GM21723 (cell line): Measurements from ENCODE around the gene CAPZB.

ENCODE experiments used
- ATAC-seq: cut with Tn5 transposase; IDR thresholded peaks from one replicate; pipeline ENCODE4 v1.9.1; 2021; ENCODE audit warnings: mild to moderate bottlenecking, moderate library complexity; ENCODE audit not compliant: unreplicated experiment

The CAPZB gene

DNA sequence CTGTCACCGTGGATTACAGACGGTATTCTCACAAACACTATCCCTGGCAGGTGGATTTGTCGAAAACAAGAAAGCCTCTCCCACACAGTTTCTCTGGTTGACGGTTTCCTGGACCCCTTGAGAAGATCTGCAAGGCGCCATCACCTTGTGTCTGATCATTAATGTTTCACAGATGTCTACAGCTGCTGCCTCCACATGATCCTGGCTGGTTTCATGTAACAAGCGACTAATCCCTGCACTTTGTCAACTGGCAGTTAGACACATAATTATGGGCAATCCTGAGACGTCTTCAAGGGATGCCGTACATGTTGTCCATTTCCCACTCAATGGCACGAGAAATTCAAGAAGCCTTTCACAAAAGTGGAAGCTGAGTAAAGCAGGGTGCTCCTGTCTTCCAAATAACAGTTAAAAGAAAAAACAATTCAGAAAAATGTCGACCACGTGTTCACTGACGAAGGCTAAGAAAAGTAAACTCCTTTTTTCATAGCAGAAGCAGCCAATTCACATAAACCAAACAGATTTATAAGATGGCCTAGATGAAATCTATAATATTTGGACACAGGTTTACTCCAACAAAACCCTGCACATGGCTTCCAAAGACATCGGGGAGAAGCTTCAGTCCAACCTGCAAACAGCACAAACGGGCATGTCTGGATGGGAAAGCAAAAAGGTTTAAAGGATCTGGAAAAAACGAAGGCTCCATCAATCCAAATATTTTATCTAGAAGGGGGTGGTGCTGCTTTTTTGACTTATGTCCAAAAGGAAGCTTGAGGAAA is 52.2 kb downstream of the CAPZB start:
- ATAC-seq = no peak

DNA sequence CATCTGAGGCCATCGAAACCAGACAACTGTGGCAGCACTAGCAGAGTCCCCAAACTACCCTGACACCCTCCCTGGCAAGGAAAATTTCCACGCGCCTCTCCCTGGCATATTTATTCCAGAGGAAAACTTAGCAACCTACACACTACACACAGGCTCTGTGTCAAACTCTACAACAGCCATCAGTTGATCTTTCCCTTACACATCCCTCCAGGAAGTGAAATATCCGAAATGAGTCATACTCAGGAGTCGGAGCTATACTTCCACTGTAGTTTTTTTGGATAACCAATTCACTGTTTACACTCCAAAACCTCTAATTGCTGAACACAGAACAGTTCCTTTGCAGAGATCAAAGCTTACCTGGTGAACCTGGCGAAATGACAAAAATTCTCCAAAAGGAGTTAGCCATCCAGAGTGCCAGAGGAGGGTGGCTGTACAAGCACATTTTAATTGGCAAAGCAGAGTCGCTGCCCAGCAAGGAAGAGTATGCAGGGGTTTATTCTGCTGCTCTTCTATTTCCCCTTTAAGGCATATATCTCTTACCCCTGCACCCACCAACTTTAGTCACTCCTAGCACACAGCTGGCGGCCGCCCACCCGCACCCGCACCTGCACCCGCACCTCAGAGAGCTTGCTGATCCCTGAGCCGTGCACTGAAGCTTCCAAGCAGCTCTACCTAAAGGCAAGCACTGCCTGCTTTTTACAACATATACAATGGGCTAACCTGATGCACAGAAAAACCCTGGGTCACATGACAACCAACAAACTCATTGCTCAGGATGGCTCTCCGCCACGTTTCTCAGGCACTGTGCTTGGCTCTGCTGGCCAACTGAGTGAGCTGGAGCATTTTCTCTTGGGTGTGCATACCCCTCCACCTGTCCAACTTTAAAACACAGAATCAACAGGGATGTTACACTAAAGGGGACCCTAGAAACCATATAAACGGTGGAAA is 54.9 kb downstream of the CAPZB start:
- no peak for ATAC-seq

DNA sequence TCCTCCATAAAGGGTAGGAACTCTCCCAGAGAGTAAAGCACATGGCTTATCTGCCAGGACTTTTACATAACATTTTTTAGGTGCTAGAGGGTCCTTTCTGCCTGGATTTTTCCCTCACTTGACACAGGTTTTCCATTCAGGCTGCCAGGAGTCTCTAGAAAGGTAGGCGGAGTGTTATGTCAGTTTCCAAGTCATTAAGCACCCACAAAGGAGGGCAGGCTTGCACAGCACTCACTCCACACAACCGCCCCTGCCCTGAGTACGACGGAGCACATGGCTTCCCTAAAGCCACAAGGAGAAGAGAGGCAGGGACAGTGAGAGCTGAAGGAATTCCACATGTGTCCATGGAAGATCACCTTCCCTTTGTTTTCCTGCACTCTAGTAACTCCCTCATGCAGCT is 55.7 kb downstream of the CAPZB start:
- ATAC-seq = no peak

DNA sequence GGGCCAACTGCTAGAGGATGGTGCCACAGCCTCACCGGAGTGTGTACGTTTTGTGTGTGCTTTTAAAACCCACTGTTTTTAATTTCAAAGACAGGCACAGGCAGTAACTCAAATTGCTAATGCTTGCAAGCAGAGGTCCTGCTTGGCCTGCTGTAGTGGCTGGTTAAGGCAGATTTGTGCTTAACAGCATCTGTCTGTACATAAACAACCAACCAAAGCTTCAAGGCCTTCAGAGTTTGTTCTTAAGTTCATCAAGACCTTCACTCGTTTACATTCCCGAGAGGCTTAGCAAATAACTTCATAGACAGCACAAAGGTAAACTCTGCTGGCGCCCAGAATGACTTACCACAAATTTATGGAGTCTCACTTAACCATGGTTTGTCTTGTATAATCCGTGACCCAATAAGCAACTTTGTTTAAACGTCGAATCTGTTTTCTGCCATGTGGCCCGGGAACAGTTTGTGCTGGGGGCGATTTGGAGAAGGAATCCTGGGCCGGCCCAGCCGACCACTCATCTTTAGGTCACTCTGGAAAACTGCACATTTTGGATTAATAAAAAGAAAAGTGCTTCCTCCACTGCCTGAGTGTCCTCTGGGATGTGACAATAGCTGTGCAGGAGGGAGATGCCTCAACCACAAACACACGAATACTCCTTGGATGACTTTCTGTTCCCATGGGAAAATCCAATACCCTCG is 58.1 kb downstream of the CAPZB start:
- no peak for ATAC-seq

DNA sequence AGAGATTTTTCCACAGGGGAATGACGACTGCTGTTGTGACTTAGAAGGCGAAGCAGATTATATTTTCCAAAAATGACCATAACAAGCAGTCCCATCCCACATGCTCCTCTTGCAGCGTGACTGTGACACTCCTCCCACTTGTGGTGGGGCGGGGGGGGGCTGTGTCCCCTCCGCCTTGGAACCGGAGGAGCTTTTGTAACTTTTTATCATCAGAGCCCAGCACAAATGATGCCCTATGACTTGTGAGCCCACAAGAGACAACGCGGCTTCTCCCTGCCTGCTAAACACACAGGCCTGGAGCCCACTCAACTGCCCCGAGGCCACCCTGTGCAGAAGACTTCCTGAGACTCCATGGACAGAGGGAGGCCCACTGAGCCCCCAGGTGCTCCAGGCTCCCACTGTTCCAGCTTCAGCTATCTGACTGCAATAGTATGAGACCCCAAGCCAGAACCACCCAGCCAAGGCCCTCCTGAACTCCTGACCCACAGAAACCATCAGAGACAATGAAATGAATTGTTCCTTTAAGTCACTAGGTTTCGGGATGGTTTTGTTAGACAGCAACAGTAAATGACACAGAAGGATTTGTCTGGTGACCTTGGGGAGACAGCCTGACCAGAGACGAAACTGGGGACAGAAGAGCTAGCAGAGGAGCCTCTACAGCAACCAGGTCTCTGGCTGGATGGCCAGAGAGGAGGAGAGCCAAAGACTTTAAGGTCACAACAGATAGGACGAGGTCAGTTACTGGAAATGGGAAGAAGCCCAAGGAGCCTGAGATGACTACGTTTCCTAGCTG is 58.8 kb downstream of the CAPZB start:
- no peak for ATAC-seq

DNA sequence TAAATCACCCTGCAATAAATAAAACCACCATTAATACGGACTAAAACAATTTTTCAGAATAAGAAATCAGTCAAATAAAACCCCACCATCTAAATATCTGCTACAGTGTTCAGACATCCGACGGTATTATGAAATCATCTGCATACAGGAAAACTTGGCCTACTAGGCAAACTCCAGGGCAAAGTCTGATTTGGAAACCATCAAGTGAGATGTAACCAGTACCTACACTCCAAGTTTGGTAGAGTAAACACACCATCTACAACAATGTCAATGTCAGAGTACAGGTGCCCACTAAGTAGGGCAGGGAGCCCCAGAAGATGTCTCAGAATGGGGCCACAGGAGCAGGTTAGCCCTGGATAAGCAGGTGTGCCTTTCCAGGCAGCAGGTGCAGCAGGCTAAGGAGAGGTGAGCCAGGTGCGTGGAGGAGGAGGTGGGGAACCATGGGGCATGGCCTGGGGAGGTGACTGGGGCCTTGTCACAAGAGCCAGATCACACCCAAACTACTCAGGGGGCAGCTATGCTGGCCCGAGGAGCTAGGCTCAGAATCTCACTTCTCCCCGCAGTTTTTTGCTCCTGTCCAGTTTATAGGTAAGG is 59.6 kb downstream of the CAPZB start:
- ATAC-seq = no peak

DNA sequence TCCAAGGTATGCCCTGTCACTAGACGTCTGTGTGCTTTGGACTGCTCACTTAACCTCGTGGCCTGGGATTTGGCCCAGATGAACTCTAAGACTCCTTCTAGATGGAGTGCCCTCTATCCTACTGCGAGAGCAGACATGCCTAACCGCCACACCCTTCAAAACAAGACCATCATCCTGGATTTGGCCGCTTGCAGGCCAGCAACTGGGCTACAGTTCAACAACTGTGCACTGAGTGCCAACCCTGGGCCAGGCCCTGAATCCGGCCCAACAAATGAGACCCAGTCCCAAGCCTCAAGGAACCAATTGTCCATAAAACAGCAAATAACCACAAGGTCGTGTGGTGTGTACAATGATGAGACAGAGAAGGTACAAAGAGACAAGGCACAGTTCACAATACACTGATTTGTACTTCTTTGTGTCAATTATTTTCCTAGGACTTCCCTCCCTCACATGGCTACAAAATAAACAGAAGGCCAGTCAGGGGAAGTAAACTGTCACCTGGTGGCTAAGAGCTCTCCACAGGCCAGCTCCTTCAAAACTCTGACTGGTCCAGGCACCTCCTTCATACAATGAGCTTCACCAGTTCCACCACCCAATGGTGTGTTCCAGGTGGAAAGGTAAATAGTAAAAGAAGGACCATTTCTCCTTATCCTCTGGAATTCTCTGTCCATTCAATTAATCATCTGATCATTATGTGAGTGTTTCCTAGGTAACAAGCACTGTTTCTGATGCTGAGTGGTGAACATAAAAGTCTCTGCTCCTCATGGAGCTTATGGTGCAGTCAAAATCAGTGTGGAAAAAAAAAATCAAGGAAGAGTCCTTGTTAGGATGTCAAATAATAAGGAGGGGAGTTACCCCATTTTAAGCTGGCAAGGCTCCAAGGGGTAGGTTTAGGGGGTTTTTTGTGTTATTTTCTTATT is 60.4 kb downstream of the CAPZB start:
- no peak for ATAC-seq

DNA sequence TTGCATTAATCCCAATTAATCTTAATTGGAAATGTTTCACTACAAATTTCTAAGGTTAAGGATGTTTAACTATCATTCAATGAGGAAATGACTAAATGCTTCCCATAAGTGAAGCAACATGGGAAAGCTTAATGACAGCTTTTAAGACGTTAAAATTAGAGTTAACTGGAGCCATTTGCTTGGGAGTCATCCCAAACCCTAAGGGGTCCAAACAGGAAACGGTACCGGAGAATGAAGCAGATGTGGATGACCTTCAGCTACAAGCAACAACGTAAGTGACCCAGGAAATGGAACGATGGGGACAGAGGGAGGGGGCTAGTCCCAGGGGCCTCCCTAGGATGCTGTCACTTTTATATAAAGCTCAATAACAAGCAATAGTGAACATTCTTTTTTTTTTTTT is 62.2 kb downstream of the CAPZB start:
- no peak for ATAC-seq

DNA sequence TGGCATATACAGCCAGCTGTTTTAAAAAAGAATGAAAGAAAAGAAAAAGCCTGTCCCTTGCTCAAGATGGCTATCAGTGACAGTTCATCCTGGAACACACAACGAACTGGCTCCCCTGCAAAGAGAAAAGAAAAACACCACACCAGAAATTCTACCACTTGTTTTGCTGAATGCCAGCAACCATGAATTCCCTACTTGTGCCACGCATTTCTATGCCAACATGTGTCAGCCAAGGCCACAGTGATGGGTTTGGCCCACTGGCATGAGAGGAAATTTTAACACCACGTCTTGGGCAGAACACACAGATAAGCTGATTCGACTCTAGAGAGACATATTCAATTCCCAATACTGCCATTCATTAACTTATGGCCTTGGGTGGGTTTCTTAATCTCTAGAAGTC is 64.0 kb downstream of the CAPZB start:
- ATAC-seq = no peak

DNA sequence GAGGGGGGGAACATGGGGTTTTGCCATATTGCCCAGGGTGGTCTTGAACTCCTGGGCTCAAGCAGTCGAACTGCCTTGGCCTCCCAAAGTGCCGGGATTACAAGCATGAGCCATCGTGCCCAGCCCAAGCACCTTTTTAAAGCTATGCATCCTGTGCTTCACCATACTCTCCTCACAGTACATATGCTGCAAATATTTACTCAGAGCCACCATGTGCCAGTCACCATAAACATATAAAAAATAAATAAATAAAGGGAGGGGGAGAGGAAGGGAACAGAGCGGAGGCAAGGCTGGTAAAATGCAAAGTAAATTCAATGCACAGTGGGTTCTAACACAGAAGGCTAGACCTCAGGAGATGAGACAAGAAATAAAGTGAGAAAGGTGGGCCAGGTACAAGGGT is 64.7 kb downstream of the CAPZB start:
- ATAC-seq = no peak

DNA sequence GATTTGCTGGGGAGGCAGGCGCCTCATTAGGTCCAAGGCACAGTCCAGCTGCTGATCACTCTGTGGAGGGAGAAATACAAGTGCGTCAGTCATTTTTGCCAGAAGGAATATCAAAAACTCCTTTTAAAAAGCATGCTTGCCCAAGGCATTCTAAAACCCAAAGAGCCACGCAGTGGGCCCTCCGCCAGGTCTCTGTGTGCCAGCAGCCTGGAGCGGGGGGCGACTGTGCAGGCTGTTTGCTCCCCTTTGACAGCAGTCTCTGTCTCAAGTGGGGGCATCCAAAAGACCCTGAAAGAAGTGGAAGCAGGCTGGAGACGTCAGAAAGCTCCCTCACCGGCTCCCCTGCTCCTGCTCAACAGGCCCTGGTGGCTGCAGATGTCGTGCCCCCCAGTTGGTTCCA is 65.6 kb downstream of the CAPZB start:
- no peak for ATAC-seq

DNA sequence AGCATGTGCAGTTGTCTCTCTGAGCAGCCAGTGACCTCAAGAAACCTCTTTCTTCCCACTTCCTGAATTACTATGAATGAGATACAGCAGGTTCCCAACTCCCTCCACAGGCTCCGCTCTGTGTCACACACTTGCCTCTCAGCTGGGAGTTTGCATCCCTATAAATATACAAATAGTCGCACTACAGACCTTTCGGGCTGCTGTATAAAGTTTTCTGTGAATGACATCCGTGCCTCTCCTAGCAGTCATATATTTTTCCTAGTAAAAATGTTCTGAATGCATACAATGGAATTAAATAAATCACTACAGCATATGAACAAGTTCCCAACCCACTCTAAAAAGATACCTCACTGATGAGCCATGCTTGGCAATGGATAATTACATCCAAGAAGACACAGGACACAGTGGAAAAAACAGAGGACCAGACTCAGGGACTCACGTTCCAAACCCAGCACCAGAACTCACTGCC is 66.8 kb downstream of the CAPZB start:
- no peak for ATAC-seq

DNA sequence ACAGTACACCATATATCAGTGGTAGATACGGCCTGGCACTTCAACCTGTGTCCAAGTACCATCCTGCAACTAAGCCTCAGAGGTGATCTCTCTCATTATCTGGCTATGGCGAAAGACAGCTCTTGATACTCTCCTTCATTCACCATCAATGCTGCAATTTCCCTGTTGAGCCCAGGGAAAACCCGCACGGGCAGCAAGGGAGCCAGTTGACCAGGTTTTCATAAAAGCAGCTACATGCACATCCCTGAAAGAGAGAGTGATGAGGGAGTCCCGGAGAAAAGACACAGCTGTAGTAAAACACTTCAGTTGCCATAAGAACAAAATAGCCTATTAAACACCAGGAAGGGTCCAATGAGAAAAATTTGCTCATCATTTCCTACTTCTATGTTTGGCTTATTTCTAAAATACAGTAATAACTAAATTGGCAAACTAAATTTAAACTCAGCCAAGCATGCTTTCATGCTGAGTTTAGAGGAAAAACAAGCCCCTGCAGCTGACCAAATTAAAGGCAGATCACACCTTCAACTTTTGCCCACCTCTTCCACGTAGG is 68.3 kb downstream of the CAPZB start:
- no peak for ATAC-seq

DNA sequence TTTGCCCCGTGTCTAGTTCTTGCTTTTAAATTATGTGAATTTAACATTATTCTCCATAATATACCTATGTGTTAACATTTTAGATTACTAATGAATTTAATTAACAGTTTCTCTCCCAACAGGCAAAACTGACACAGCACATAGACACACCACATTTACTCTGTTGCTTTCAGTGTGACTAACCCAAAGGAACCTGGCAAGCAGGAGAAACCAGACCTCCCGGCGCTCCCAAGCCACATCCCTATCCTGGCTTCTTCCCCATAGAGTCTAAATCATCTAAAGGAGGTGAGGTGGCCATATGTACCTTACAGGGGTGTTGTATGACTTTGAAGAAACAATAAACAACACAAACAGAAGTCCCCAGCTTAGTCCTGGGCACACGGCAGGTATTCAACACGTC is 69.2 kb downstream of the CAPZB start:
- no peak for ATAC-seq

DNA sequence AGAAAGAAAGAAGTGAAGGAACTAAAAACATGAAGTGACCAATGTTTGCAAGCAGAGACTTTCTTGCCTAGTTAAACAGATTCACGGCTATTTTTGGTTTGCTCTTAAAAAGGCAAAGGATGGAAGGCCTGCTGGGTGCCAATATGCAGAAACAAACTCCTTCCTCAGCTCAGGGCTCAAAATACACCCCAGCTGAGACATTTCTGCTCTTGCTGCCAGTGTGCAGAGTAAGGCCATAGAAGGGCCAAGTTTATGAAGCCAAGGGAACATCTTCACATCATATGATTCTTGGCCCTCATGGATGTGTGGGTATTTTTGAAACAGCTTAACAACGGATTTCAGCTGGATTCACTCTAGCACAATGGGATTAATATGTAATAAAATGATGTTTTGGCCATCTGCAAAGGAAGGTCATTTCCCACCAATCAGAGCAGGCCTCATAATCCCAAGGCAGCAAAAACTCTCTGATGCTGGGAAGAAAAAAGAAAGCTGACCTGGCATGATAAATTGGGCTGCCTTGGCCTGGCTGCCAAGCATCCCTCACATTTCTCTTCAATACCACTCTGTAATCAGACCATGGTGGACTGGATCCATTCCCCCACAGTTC is 70.7 kb downstream of the CAPZB start:
- ATAC-seq = no peak

DNA sequence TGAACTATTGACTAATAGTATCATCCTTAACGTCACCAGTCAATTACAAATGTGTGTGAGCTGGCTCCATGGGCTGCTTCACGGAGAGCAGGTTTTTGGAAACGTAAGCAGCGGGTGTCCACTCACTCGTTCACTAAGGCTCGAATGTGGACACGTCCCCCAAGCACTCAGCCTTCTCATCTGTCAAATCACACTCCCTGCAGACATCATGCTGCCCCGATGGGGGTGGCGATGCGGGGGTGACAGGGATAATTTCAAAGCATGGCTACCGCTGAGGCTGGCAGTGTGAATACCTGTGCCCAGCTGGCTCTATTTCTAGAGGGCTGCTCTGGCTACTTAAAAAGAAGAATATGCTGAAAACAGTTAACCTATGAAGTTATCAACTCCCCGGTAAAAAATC is 71.3 kb downstream of the CAPZB start:
- no peak for ATAC-seq

DNA sequence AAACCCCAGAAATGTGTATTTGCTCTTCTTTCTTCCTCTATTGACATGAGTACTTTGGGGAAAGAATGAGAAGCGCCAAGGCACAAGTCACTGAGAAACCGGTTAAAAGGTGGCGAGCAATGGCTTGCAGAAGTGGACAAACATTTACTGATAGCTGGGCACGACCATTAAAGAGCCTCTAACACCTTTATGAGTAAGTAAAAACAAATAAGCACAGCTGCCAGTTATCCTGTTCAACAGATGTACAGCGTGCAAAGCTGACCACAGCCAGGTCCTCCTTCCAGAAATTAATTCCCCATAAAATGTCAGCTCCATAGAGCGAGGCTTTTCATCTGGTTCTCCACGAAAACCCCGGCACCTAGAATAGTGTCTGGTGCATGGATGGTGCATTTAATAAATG is 72.7 kb downstream of the CAPZB start:
- ATAC-seq = no peak

DNA sequence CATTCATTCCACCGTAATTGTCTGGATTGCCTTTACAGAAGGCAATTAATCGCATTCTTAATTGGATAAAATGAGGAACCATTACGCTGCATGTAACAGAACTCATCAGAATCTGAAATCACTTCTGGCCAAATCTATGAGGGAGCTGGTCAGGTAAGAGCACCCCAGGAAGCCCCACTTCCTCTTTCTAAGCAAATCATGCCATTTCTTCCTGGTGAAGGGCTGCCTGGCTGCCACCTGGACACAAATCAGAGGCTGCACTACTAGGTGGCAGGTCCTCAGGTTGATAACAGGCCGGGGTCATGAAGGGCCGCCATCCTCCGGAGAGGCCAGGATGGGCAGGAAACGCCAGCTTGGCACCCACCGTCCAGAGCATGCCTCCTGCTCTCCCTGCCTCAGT is 73.7 kb downstream of the CAPZB start:
- ATAC-seq = peak; percentile 46
